Immature natural killer cell (primary cell): ENCODE measurements around the gene SLC24A4. TPM values are rescaled to one million over a fixed set of nuclear protein-coding genes. Genes with fewer than 3 reads are reported as not detected.

Experiments used
- DNase-seq, 3 donors: peaks; one replicate each; pipeline ENCODE4 v3.0.0; 2022; ENCODE audit warnings: mixed read lengths in 1 of 3
- H3K27ac Mint-ChIP-seq, 6 donors: one replicate each; pipeline ENCODE4 v1.8.0; 2020; ENCODE audit warnings: mixed read lengths in 6 of 6, mild to moderate bottlenecking in 5 of 6, inconsistent platforms in 4 of 6, moderate library complexity in 3 of 6
- H3K27me3 Mint-ChIP-seq, 3 donors: one replicate each; pipeline ENCODE4 v1.8.0; 2020 to 2021; ENCODE audit warnings: low read depth in 3 of 3, mild to moderate bottlenecking in 3 of 3, mixed read lengths in 3 of 3, moderate library complexity in 3 of 3, inconsistent platforms in 1 of 3
- H3K36me3 Mint-ChIP-seq, 3 donors: one replicate each; pipeline ENCODE4 v1.8.0; 2020; ENCODE audit warnings: mixed read lengths in 3 of 3, inconsistent platforms in 2 of 3, mild to moderate bottlenecking in 2 of 3
- H3K4me1 Mint-ChIP-seq, 2 donors: one replicate each; pipeline ENCODE4 v1.8.0; 2020; ENCODE audit warnings: inconsistent platforms in 2 of 2, mild to moderate bottlenecking in 2 of 2, mixed read lengths in 2 of 2, moderate library complexity in 1 of 2
- H3K4me3 Mint-ChIP-seq, 5 donors: one replicate each; pipeline ENCODE4 v1.8.0; 2020; ENCODE audit warnings: mild to moderate bottlenecking in 5 of 5, mixed read lengths in 5 of 5, inconsistent platforms in 3 of 5, moderate library complexity in 3 of 5
- H3K9me3 Mint-ChIP-seq, 6 donors: one replicate each; pipeline ENCODE4 v1.8.0; 2020; ENCODE audit warnings: mild to moderate bottlenecking in 6 of 6, mixed read lengths in 6 of 6, inconsistent platforms in 4 of 6, moderate library complexity in 3 of 6
- polyA plus RNA-seq, 3 donors: library from polyadenylated mRNA; unstranded; fragments of 300-500 nt; fragmentation: Illumina TruSeq; gene quantifications; one replicate each; pipeline ENCODE4 v1.2.3, GENCODE V29; 2021

The SLC24A4 gene
- polyA plus RNA-seq, 3 donors from 2014 or later: 0.05 to 0.52 (median 0.12) TPM

DNA sequence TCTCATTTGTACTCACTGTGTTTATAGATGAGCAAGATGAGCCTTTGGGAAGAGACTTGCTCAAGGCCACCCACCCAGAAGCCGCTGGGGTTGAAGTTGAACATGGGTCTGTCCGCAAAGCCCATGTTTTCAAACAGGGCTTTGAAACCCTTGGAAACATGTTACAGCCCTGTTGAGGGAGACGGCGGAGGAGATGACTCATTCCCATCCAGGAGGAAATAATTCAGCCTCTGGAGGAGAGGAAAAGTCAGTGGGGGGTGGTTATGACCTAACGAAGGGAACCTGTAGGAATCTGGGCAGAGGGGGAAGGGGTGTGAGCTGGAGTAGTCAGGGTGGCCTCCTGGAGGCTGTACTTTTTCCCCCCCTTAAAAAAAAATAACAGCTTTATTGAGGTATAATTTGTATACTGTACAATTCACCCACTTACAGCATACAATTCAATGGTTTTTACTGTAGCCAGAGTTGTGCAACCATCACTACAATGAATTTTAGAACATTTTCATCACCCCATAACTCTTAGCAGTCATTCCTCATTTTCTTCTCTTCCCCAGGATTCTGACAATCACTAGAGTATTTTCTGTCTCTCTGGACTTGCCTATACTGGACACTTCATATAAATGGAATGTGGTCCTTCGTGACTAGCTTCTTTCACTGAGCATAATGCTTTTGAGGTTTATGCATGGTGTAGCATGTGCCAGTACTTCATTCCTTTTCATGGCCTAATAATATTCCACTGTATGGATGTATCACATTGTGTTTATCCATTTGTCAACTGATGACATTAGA lies 188.7 kb downstream of the SLC24A4 start:
- Mint-ChIP-seq H3K27ac (peak overlapping the region in 4 of 6 donors; percentile 17 to 67 (median 38)), H3K27me3 (peaks cover 0 to 4% (median 2%) of the 10 kb centered on the region in 3 donors)
- DNase-seq: no peak

DNA sequence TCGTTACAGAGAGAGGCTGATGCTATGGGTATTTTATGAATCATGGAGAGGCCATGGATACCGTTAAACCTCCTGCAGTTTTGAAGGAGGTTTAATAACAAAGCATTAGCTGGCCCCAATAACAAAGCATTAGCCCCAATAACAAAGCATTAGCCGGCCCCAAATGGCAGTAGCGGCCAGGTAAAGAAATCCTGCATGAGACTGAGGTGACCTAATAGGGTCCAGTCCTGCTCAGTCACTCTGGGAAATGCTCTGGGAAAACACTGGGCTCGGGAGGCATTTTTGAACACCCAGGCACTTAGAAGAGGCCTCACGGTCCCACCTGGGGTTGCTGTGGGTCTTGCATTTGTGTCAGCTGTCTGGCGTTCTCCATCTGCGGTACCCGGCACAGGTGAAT lies 189.8 kb downstream of the SLC24A4 start:
- H3K36me3 Mint-ChIP-seq: peaks cover 0 to 4% (median 4%) of the 10 kb centered on the region in 3 donors
- peak overlapping the region; percentile 17 to 87 (median 83) for H3K27ac Mint-ChIP-seq
- no peaks in the 10 kb centered on the region for H3K9me3 Mint-ChIP-seq
- H3K27me3 Mint-ChIP-seq: peaks cover 0 to 7% (median 2%) of the 10 kb centered on the region in 3 donors
- H3K4me1 Mint-ChIP-seq: peaks cover 40 to 59% of the 10 kb centered on the region in 2 donors
- peak overlapping the region; percentile 68 to 83 (median 77) for H3K4me3 Mint-ChIP-seq
- DNase-seq: no peak

More for the DNA sequence above, 188.7 kb downstream of the SLC24A4 start:
- H3K9me3 Mint-ChIP-seq: no peaks in the 10 kb centered on the region
- H3K4me3 Mint-ChIP-seq: peak overlapping the region in 3 of 5 donors; percentile 29 to 44 (median 39)
- H3K36me3 Mint-ChIP-seq: peaks cover 0 to 4% (median 4%) of the 10 kb centered on the region in 3 donors
- H3K4me1 Mint-ChIP-seq: peaks cover 32 to 59% of the 10 kb centered on the region in 2 donors

DNA sequence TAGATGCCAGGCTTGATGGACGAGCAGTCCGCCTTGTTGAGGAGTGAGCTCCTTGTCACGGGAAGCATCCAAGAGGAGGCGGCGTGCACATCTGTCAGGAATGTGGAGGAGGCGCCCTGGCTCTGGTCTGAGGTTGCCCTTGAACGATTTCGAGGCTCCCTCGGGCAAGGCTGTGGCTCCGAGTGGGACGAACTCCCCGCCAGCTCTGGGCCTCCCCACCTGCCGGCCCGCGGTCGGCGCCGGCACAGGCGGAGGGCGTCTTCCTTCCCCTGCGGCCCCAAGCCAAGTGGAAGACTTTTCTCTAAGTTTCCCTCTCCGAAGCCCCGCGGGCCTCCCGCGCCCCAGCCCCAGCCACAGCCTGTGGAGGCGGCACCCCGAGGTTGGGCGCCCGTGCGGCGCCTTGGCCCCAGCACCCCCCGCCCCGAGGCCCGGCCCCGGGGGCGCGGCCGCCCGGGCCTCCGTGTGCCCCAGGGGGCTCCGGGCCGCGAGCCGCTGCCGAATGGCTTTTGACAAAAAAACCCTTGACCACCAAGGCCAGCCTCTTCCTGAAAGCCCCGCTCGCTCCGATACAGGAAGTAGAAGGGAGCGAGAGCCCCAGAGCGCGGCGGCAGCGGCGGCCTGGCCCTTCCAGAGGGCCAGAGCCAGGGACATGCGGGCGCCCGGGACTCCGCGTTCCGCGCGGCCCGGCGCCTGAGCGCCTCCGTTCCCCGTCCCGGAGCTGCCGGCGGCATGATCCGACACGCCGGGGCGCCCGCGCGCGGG lies 190.4 kb downstream of the SLC24A4 start, which contains the start of gene RIN3:
Gene RIN3 (plus strand): TSS at position 578 of the 762 bp plus-strand sequence. CDS start 152 bp downstream, at position 730.
- peaks cover 46 to 60% of the 10 kb centered on the region in 2 donors for H3K4me1 Mint-ChIP-seq
- peaks cover 2 to 7% (median 2%) of the 10 kb centered on the region in 3 donors for H3K27me3 Mint-ChIP-seq
- H3K4me3 Mint-ChIP-seq: peak within 1 kb of the TSS; percentile 83 to 90 (median 83)
- H3K27ac Mint-ChIP-seq: peak within 1 kb of the TSS; percentile 95 to 100 (median 98)
- H3K9me3 Mint-ChIP-seq: no peaks in the 10 kb centered on the region
- H3K36me3 Mint-ChIP-seq: peaks cover 0 to 4% (median 4%) of the 10 kb centered on the region in 3 donors
- peak; percentile 77 to 80 (median 78) for DNase-seq

DNA sequence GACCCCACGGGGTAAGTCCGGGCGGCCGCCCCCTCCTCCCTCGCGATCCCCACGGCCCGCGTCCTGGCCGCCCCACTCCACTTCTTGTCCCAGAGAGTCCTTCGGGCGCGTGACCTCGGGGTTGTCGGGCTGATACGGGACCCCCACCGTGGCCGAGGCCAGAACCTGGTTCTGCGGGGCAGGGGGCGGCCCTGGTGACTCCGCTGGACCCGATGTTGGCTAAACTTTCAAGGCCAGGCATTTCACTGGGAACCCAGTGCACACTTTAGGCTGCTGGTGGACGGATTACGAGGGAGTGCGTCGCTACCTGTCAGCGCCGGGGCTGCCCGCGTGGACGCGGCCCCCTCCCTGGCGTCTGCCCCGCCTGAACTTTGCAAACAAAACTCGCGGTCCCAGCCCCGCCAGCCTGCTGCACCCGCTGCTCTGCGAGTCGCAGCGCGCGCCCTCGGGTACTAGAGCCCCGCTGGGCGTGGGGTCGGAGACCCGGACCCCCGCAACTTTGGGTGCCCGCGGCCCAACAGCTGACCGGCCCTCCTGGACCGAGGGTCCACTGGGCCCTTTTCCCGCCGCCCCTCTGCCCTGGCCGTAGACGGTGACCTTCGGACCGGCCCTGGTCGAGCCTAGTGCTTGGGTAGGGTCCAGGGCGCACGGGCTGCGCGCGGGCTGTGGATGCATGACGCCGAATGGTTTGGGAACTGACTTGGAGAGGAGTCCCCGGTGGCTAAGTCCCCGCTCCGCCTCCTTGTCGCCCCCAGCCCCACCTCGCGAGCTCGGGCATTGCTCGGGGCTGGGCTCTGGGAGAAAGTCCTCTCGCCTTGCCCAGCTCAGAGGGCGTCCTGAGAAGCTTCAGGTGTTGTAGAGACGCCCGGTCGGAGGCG lies 191.2 kb downstream of the SLC24A4 start:
- H3K4me3 Mint-ChIP-seq: peak overlapping the region; percentile 83 to 90 (median 83)
- H3K36me3 Mint-ChIP-seq: peaks cover 0 to 4% (median 4%) of the 10 kb centered on the region in 3 donors
- H3K27me3 Mint-ChIP-seq: peaks cover 2 to 7% (median 6%) of the 10 kb centered on the region in 3 donors

DNA sequence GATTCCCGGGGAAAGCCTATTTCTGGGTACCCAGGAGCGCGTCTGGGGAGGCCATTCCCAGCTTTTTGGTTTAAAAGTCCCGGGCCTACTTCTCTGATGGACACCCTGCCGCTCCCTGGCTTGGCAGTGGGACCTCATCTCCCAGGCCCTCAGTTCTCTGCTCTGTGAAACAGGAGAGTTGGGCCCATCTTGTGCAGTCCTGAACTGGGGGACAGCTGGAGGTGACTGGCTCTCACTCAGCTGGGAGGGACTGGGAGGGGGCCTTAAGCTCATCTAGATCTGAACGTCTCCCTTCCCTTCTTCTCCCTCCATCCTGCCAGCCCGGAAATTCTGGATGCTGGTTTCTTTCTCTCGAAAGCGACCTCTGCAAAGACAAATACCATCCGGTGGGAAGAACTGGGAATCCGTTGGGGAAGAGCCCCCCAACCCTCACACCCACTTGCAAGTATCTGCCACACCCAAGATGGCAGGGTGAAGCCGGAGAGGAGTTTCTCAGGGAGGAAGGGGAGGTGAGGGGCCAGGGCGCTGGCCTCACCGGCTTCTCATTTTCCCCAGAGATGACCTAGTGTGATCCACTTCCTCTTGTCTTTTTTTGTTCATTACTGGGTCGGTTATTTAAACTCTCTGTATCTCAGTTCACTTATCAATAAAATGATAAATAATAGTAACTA lies 192.0 kb downstream of the SLC24A4 start:
- Mint-ChIP-seq H3K4me3 (peak overlapping the region; percentile 83 to 90 (median 83)), H3K36me3 (peaks cover 0 to 4% (median 4%) of the 10 kb centered on the region in 3 donors), H3K9me3 (no peaks in the 10 kb centered on the region), H3K4me1 (peaks cover 62 to 75% of the 10 kb centered on the region in 2 donors), H3K27me3 (peaks cover 2 to 9% (median 6%) of the 10 kb centered on the region in 3 donors), H3K27ac (peak overlapping the region; percentile 95 to 100 (median 98))
- no peak for DNase-seq

More for the DNA sequence above, 191.2 kb downstream of the SLC24A4 start:
- DNase-seq: peak; percentile 47 to 52 (median 47)
- Mint-ChIP-seq H3K9me3 (no peaks in the 10 kb centered on the region), H3K27ac (peak overlapping the region; percentile 95 to 100 (median 98)), H3K4me1 (peaks cover 54 to 68% of the 10 kb centered on the region in 2 donors)

DNA sequence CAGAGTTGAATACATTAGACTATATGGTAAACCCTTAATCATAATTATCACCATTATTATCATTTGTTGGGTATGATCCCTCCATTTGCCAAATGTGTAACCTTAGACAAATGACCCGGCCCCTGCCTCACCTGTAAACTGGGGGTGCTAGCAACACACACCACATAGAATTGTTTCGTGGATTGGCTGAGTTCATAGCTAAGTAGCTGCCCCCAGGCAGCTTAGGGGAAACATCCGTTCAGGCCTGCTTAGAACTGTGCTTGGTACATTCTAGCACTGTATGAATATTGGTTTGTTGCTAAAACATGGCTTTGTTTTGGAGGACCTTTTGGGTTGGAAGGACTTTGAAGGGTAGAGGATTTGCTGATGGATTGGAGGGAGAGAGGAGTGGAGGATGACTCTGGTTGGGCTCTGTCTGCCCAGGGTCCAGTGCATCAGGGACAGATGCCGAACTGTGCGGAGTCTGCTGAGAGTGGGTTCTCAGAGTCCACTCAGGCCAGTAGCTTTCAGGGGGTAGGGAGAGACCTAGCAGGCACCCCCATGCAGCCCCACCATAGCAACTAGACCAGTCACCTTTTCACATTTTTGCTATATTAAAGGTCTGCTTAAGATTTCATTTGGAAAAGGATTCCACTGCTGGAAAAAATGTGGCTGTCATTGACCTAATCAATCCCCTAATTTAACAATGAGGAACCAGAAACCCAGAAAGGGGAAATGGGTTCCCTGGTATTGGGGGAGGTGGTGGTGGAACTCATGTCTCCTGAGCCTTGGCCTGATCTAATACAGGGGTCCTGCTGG lies 192.8 kb downstream of the SLC24A4 start:
- H3K4me3 Mint-ChIP-seq: peak overlapping the region; percentile 83 to 90 (median 83)
- peaks cover under 1 to 5% (median 4%) of the 10 kb centered on the region in 3 donors for H3K36me3 Mint-ChIP-seq
- peak in 2 of 3 donors; percentile 9 to 28 for DNase-seq
- H3K9me3 Mint-ChIP-seq: no peaks in the 10 kb centered on the region
- H3K27ac Mint-ChIP-seq: peak overlapping the region; percentile 95 to 100 (median 98)
- peaks cover 1 to 12% (median 6%) of the 10 kb centered on the region in 3 donors for H3K27me3 Mint-ChIP-seq
- H3K4me1 Mint-ChIP-seq: peaks cover 69 to 83% of the 10 kb centered on the region in 2 donors

DNA sequence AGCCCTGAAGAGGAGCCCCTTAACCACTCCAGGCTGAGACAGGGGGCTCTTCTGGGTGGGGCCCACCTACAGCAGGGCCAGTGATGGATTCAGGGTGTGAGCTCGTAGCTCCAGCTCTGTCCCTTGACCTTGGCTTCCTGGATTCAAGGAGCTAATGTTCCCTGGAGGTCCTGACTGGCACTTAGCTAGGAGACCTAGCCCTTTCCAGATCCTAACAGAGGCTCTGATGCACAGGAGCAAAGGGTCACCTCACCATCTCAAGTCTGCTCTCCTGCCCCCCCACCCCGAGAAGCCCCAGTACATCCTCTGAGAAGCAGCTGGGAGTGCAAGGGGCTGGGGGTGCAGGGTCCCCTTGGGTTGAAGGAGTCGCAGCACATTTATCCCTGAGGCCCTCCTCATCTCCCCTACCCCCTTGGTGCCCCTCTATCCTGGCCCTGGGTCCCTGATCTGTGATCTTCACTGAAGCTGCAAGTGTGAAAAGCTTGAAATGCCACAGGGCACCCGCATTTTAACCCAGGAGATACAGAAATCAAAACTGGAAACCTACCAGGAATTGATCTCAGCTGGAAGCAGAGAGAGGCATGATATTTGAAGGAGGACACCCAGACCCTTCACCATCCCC lies 193.5 kb downstream of the SLC24A4 start:
- Mint-ChIP-seq H3K4me3 (peak overlapping the region; percentile 83 to 90 (median 83)), H3K36me3 (peaks cover 7 to 12% (median 10%) of the 10 kb centered on the region in 3 donors), H3K27me3 (peaks cover 0 to 12% (median 6%) of the 10 kb centered on the region in 3 donors), H3K4me1 (peaks cover 77 to 83% of the 10 kb centered on the region in 2 donors), H3K9me3 (no peaks in the 10 kb centered on the region), H3K27ac (peak overlapping the region; percentile 95 to 100 (median 98))
- DNase-seq: peak in 1 of 3 donors; percentile 21

DNA sequence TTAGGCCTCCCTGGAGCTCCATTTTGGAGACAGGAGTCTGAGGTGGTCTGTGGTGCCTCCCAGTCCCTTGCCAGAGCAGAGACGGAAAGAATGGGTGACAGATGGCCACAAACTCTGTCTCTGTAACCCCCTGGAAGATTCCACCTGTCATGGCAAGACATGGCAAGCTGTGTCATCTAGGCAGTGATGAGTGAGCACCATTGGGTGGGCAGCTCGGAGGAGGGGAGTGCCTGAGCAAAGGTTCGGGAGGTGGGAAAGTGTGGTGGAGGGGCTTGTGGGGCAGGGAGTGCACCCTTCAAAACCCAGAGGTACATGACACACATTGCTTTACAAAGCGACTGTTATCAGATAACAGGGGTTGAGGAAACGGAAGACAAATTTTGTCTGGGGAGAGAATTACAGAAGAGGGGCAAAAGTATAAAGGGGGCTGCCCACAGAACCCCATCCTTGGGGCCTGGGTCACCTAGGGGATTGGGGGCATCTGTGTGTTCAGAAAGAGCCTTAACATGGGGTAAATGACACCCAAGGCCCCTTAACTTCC lies 194.1 kb downstream of the SLC24A4 start:
- DNase-seq: peak in 1 of 3 donors; percentile 39
- Mint-ChIP-seq H3K4me3 (peak overlapping the region; percentile 83 to 90 (median 83)), H3K27ac (peak overlapping the region; percentile 95 to 100 (median 98)), H3K9me3 (no peaks in the 10 kb centered on the region), H3K36me3 (peaks cover 10 to 13% (median 12%) of the 10 kb centered on the region in 3 donors), H3K27me3 (peaks cover 0 to 14% (median 6%) of the 10 kb centered on the region in 3 donors), H3K4me1 (peaks cover 82 to 83% of the 10 kb centered on the region in 2 donors)

DNA sequence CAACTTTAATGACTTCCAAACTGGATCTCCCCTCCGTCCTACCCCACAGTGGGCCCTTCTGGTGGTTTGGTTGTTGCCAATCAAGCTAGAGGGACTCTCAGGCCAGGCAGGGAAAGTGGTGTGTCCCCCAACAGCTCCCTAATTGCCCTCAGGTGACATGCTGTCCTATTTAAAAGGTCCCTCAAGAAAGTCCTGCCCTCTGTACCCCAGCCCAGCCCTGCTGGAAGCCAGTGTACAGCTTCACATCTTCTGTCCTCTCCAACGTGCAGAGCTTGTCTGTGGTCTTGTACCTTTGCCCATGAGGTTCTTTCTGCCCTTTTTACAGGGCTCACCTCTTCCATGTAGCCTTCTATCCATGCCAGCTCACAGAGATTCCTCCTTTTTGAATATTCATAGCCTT lies 194.8 kb downstream of the SLC24A4 start:
- DNase-seq: no peak
- Mint-ChIP-seq H3K27me3 (peaks cover 0 to 14% (median 6%) of the 10 kb centered on the region in 3 donors), H3K4me1 (peaks cover 83% of the 10 kb centered on the region in 2 donors), H3K9me3 (no peaks in the 10 kb centered on the region), H3K27ac (peak overlapping the region; percentile 95 to 100 (median 98)), H3K4me3 (peak overlapping the region; percentile 83 to 90 (median 83)), H3K36me3 (peaks cover 10 to 16% (median 13%) of the 10 kb centered on the region in 3 donors)

DNA sequence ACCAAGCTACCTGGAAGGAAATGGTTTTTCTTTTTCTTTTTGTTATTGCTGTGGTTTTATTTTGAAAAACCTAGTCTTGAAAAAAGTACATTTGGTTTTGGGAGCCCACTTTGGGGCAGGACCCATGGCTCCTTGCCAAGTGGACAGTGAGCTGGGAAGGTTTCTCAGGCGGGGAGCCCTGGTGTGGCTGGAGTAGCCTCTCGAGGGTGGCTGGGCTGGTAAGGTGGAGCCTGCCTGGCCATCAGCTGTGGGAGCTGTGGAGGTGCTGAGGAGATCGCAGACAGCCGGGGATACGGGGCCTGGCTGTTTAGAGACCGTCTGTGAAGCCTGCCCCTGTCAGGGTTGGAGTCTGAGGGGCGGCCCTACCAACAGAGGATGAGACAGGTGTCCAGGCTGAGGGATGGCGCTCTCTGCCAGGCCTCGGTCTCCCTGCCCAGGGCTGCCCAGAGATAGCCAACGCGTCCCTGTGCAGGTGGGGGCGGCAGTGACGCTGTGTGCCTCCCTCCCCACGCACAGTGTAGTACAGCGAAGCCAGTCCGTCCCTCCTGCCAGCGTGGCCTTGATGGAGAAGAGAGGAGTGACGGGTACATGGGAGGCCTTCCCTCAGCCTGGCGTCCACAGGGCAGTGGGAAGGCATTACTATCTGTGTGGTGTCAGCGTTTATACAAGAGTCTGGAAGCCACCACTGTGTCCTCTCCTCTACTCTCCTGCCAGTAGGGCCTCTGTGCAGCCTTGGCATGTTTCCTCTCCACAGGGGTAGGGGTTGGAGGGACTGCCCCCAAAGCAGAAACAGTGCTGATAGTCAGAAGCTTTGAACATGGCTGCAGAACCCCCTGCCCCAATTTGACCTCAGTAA lies 196.5 kb downstream of the SLC24A4 start:
- peaks cover 97% of the 10 kb centered on the region in 2 donors for H3K4me1 Mint-ChIP-seq
- H3K27ac Mint-ChIP-seq: peak overlapping the region; percentile 95 to 100 (median 98)
- DNase-seq: no peak
- peaks cover 0 to 10% (median 6%) of the 10 kb centered on the region in 3 donors for H3K27me3 Mint-ChIP-seq
- H3K4me3 Mint-ChIP-seq: peak overlapping the region; percentile 83 to 90 (median 83)
- no peaks in the 10 kb centered on the region for H3K9me3 Mint-ChIP-seq
- H3K36me3 Mint-ChIP-seq: peaks cover 10 to 17% (median 13%) of the 10 kb centered on the region in 3 donors
